Measurements from ENCODE around the gene OR6S1. TPM values are rescaled to one million over a fixed set of nuclear protein-coding genes. Genes with fewer than 3 reads are reported as not detected.

The OR6S1 gene
- total RNA-seq, 2 donors from 2014 or later, result not detected

DNA sequence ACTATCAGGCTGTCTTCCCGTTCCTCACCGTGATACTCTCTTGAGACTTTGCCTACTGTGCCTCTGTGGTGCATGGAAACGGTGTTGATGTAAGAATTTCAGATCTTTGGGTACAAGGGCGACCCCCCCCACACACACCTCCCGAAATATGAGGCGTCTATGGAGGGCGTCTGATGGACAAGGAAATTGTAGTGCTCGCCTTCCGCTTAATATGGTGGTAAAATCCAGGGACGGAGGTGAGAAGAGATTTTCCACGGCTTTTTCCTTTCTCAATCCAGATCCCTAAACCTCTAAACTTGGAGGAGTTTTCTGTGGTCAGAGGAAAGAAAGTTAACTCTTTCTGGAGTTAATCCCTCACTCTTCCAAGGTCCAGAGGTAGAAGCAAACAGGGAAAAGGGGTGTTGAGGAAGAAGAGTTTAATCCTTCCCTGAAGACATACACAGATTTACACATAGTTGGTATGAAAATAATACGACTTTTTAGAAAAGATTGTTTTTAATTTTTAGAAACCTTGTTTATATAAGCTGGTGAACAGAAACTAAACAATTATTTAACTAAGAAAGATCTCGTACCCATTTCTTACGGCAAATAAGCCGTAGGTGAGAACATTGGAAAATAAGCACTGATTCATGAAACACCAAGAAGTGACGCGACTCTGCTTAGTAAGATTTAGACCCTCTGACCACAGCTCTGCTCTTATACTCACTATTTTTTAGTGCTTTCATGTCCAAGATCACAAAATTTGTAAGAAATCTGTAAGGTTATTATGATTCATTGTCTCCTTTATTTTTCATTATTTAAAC is 27.3 kb downstream of the OR6S1 start:
- Mint-ChIP-seq H3K27me3 (no peaks in the 10 kb centered on the region), H3K36me3 (ENCODE audit: low read depth) (no peaks in the 10 kb centered on the region), H3K4me3 (no peak overlapping the region), H3K9me3 (no peaks in the 10 kb centered on the region), H3K27ac (no peak overlapping the region), H3K4me1 (peaks cover 13% of the 10 kb centered on the region)
- peak; percentile 33 for ATAC-seq (replicated peaks)

- H3K9me3 Mint-ChIP-seq, result no peaks in the 10 kb centered on the region
- no peak overlapping the region for H3K4me3 Mint-ChIP-seq
- no peak overlapping the region for H3K27ac Mint-ChIP-seq
- H3K36me3 Mint-ChIP-seq (ENCODE audit: low read depth), result no peaks in the 10 kb centered on the region
- ATAC-seq (replicated peaks), result peak; percentile 82
- H3K4me1 Mint-ChIP-seq, result peaks cover 13% of the 10 kb centered on the region
- H3K27me3 Mint-ChIP-seq, result no peaks in the 10 kb centered on the region
Observed at GRCh38 chr14:20613094-20614037, 28.1 kb downstream of the OR6S1 start.

GRCh38 chr14:20612403-20612802 is 29.1 kb downstream of the OR6S1 start:
- Mint-ChIP-seq H3K4me1 (peaks cover 10% of the 10 kb centered on the region), H3K27ac (no peak overlapping the region), H3K9me3 (no peaks in the 10 kb centered on the region), H3K27me3 (no peaks in the 10 kb centered on the region), H3K36me3 (ENCODE audit: low read depth) (no peaks in the 10 kb centered on the region), H3K4me3 (no peak overlapping the region)
- no peak for ATAC-seq (replicated peaks)

GRCh38 chr14:20611277-20611676 is 30.2 kb downstream of the OR6S1 start:
- ATAC-seq (replicated peaks), result no peak
- Mint-ChIP-seq H3K36me3 (ENCODE audit: low read depth) (no peaks in the 10 kb centered on the region), H3K4me1 (peaks cover 14% of the 10 kb centered on the region), H3K4me3 (no peak overlapping the region), H3K27ac (no peak overlapping the region), H3K27me3 (no peaks in the 10 kb centered on the region), H3K9me3 (no peaks in the 10 kb centered on the region)

GRCh38 chr14:20610002-20610765 is 31.3 kb downstream of the OR6S1 start:
- H3K9me3 Mint-ChIP-seq, result no peaks in the 10 kb centered on the region
- H3K27me3 Mint-ChIP-seq, result no peaks in the 10 kb centered on the region
- no peak overlapping the region for H3K27ac Mint-ChIP-seq
- no peaks in the 10 kb centered on the region for H3K36me3 Mint-ChIP-seq (ENCODE audit: low read depth)
- H3K4me3 Mint-ChIP-seq, result no peak overlapping the region
- peaks cover 14% of the 10 kb centered on the region for H3K4me1 Mint-ChIP-seq
- ATAC-seq (replicated peaks), result peak; percentile 36

DNA sequence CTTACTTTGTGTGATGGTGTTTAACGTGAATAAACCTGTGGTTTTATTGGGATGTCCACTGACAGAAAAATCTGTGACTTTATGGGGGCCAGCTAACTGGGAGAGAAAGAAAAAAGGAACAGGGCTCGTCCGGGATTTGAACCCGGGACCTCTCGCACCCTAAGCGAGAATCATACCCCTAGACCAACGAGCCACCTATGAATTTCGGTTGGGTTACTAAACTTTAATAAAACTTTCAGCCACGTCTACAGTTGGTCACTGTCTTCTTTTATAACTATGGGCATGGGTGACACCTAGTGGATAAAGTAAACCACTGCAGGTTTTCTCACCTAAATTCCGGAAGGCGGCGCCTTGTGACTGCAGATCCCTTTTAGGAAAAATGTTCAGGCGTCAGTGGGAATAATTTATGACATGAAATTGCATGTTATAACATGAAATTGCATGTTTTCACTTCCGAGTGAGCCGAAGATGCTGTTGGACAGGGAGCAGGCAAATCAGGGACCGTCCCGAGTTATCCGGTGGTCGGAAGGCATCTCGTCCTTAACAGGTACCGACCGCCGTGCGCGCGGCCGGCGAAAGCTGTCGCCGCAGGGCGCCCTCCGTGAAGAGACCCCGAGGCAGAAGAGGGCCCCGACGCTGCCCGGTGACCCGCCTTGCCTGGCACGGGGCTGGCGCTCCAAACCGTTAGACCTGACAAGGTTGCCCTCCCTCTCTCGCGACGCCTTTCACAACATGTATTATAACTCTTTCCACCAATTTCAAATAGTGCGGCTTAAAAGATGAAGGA is 32.1 kb downstream of the OR6S1 start:
- H3K4me3 Mint-ChIP-seq, result no peak overlapping the region
- H3K36me3 Mint-ChIP-seq (ENCODE audit: low read depth), result no peaks in the 10 kb centered on the region
- H3K9me3 Mint-ChIP-seq, result no peaks in the 10 kb centered on the region
- peak; percentile 18 for ATAC-seq (replicated peaks)
- no peaks in the 10 kb centered on the region for H3K27me3 Mint-ChIP-seq
- peaks cover 8% of the 10 kb centered on the region for H3K4me1 Mint-ChIP-seq
- H3K27ac Mint-ChIP-seq, result no peak overlapping the region

DNA sequence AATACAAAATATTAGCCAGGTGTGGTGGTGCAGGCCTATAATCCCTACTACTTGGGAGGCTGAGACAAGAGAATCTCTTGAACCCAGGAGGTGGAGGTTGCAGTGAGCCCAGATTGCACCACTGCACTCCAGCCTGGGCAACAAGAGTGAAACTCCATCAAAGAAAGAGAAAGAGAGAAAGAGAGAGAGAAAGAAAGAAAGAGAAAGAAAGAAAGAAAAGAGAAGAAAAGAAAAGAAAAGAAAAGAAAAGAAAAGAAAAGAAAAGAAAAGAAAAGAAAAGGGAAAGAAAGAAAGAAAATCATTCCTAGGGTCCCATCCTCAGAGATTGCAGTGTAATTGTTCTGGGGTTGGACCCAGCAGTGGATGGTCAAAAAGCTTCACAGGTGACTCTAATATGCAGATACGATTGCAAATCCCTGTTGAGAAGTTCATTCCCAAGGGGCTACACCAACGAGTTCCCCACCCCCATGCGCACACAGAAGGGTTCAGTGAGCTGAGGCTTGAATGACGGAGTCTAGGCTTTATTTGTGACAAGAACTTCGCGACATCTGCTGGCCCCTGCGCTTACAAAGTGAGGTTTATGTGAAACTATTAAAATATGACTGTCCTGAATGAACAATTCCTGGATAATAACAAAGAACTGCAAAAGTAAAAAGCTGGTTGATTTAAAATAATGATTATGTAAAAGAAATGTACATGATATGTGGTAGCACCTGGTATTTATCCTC is 32.9 kb downstream of the OR6S1 start:
- Mint-ChIP-seq H3K4me1 (peaks cover 8% of the 10 kb centered on the region), H3K9me3 (no peaks in the 10 kb centered on the region), H3K27me3 (no peaks in the 10 kb centered on the region), H3K27ac (no peak overlapping the region), H3K36me3 (ENCODE audit: low read depth) (no peaks in the 10 kb centered on the region), H3K4me3 (no peak overlapping the region)
- ATAC-seq (replicated peaks), result no peak

DNA sequence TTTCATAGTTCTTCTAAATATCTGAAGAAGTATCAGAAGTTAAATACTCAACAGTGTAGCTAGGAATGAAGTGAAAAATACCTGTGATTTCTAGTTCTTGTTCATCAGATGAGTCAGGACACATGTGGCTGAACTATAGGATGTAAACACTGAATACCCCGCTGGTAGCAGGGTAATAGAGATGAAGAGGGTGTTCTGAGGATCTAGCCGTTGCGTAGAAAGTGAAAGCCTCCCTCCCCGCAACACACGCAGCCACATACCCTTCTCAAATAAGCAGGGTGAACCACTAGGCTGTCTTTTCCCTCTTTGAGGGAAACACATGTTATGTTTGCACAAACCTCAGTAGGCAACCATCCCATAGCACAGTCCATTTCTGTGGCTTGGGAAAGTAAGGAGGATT is 33.9 kb downstream of the OR6S1 start:
- peak; percentile 36 for ATAC-seq (replicated peaks)
- H3K4me3 Mint-ChIP-seq, result peak overlapping the region; percentile 5

DNA sequence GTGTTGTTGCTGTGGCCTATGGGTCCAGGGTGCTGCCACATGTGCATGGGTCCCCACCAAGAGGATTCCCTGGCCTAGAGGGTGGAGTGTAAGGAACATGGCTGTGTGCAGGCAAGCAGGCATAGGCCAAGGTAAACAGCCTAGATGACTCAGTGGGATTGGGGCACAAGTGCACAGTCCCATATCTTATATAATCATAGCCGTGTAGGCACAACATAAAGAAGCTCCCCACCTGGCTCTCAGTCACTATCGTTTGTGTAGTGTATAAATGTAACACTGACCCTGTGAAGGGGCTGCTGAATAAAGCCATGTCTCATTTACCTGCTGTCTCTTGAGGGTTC is 34.6 kb downstream of the OR6S1 start:
- Mint-ChIP-seq H3K4me1 (peaks cover 8% of the 10 kb centered on the region), H3K27me3 (no peaks in the 10 kb centered on the region)

More for the DNA sequence above, 33.9 kb downstream of the OR6S1 start:
- peaks cover 8% of the 10 kb centered on the region for H3K4me1 Mint-ChIP-seq
- no peaks in the 10 kb centered on the region for H3K27me3 Mint-ChIP-seq
- no peaks in the 10 kb centered on the region for H3K36me3 Mint-ChIP-seq (ENCODE audit: low read depth)
- H3K27ac Mint-ChIP-seq, result no peak overlapping the region
- no peaks in the 10 kb centered on the region for H3K9me3 Mint-ChIP-seq

DNA sequence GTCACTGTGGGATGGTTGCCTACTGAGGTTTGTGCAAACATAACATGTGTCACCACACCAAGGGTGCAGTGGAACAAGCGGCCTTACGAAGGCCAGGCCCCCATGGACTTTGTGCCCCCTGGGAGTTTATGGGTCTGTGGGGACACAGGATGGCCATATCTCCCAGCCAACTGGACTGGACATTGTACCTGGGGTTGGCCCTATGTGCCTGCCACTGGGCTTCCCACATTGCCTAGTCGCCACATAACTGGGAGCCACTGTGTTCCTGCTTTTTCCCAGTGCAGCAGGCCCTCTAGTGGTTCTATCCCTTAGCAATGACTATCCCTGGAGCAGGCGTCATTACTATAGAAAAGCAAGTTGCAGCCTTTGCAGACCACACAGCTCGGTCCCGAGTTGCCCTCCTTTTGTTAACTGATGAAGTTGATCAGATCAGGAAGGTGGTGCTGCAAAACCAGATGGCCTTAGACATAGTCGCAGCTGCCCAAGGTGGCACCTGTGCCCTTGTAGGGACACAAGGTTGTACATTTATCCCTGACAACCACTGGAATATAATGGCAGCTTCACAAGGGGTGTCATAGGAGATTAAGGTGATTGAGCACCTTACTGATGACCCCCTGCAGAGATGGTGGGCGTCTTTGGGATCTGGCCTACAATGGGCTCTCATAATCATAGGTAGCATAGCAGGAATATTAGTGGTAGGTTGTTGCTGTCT is 35.1 kb downstream of the OR6S1 start:
- Mint-ChIP-seq H3K27ac (no peak overlapping the region), H3K27me3 (no peaks in the 10 kb centered on the region), H3K4me3 (no peak overlapping the region), H3K9me3 (no peaks in the 10 kb centered on the region), H3K36me3 (ENCODE audit: low read depth) (no peaks in the 10 kb centered on the region), H3K4me1 (peaks cover 8% of the 10 kb centered on the region)
- ATAC-seq (replicated peaks), result no peak

More for the DNA sequence above, 34.6 kb downstream of the OR6S1 start:
- Mint-ChIP-seq H3K9me3 (no peaks in the 10 kb centered on the region), H3K4me3 (no peak overlapping the region), H3K27ac (no peak overlapping the region), H3K36me3 (ENCODE audit: low read depth) (no peaks in the 10 kb centered on the region)
- no peak for ATAC-seq (replicated peaks)

DNA sequence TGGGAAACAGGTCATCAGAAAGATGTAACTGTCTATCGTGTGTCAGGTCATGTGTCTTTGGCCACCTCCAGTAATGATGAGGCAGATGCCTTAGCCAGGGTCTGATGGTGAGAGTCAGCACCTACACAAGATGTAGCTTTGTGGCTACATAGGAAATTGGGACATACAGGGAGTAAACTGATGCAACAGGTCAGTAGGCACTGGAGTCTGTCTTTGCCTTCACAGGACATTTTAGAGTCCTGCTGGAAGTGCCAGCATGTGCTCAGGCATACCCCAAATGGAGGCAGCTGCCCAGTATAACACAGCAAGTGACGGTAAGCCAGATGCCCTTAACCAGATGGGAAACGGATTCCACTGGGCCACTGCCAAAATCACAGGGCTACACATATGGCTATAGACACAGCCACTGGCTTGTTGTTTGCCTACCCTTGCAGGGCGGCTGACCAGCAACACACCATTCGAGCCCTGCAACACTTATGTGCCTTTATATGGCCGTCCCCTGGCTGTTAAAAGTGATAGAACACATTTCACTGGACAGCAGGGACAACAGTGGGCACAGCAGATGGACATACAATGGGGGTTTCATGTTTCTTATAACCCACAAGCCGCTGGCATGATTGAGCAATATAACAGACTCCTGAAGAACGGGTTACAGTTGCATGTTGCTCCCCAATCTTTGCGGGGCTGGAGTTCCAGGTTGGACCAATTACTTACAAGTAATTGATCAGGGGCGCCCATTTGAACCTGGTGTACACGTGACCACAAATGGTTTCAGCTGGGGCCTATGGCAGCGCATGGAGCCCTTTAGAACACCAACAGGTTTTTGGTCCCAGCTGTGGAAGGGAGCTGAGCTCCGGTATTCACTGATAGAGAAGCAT is 37.4 kb downstream of the OR6S1 start:
- H3K9me3 Mint-ChIP-seq, result no peaks in the 10 kb centered on the region
- no peaks in the 10 kb centered on the region for H3K27me3 Mint-ChIP-seq
- no peak overlapping the region for H3K27ac Mint-ChIP-seq
- ATAC-seq (replicated peaks), result no peak
- no peak overlapping the region for H3K4me3 Mint-ChIP-seq
- H3K4me1 Mint-ChIP-seq, result peaks cover 8% of the 10 kb centered on the region
- no peaks in the 10 kb centered on the region for H3K36me3 Mint-ChIP-seq (ENCODE audit: low read depth)

DNA sequence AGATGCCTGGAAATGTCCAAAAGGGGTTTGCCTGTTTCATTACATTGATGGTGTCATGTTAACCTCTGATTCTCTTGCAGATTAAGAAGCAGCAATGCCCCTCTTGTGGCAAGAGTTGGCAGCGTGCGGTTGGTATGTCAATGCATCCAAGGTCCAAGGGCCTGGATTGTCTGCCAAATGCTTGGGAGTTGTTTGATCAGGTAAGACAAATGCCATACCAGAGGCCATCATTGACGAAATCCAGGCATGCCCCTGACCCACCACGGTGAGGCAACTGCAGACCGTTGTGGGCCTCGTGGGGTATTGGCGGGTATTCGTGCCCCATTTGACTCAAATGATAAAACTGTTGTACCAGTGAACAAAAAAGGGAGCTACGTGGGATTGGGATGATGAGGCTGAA is 38.9 kb downstream of the OR6S1 start:
- H3K36me3 Mint-ChIP-seq (ENCODE audit: low read depth), result no peaks in the 10 kb centered on the region
- H3K27me3 Mint-ChIP-seq, result no peaks in the 10 kb centered on the region
- no peaks in the 10 kb centered on the region for H3K9me3 Mint-ChIP-seq
- no peak for ATAC-seq (replicated peaks)
- no peak overlapping the region for H3K27ac Mint-ChIP-seq
- H3K4me1 Mint-ChIP-seq, result peaks cover 5% of the 10 kb centered on the region
- no peak overlapping the region for H3K4me3 Mint-ChIP-seq
